PC-3 (cell line): ENCODE data around the gene FAM174B.

Source experiments
- CTCF ChIP-seq: fragments of 300-600 bp; sonication (generic); conservative IDR thresholded peaks from 2 replicates; pipeline ENCODE4 v1.5.1; 2017; ENCODE audit warnings: antibody characterized with exemption, low read depth, mild to moderate bottlenecking, low read length
- EZH2 ChIP-seq: fragments of 300-600 bp; sonication (generic); IDR thresholded peaks from one replicate; pipeline ENCODE4 v1.6.1; 2017; ENCODE audit warnings: antibody characterized with exemption, mild to moderate bottlenecking, low read length; ENCODE audit not compliant: unreplicated experiment

GRCh38 chr15:92637626-92638025, 17.9 kb downstream of the FAM174B start:
- TF ChIP-seq CTCF (no peak), EZH2 (no peak)
